ENCODE data around the gene GLT8D2.

GLT8D2 gene

GRCh38 chr12:104079024-104079423 lies 29.0 kb upstream of the GLT8D2 start:
- Histone ChIP-seq H2AFZ (ENCODE audit: low read length) (no peak overlapping the region), H4K91ac (ENCODE audit: low read depth, low read length, poor library complexity) (no peak overlapping the region), H2BK15ac (ENCODE audit: low read length) (no peak overlapping the region), H3K4me2 (ENCODE audit: insufficient read depth, low read length, poor library complexity, severe bottlenecking) (no peak overlapping the region), H2BK120ac (ENCODE audit: low read depth, low read length) (no peak overlapping the region), H2BK5ac (ENCODE audit: low read length) (no peak overlapping the region), H3K79me1 (ENCODE audit: low read depth, low read length) (no peaks in the 10 kb centered on the region), H3K4ac (ENCODE audit: low read length) (no peak overlapping the region), H4K8ac (ENCODE audit: low read depth, low read length) (no peak overlapping the region), H3K9ac (ENCODE audit: low read depth, low read length, poor library complexity) (no peak overlapping the region), H3K27me3 (ENCODE audit: control insufficient read depth in 3 of 3, insufficient read depth in 3 of 3, low read depth in 1 of 3, low read length in 3 of 3) (no peaks in the 10 kb centered on the region), H3K18ac (ENCODE audit: low read length) (no peak overlapping the region), H3K14ac (ENCODE audit: low read length) (no peak overlapping the region), H3K9me3 (replicated peaks in 1 of 2; ENCODE audit: control insufficient read depth in 2 of 2, insufficient read depth in 1 of 2, low read depth in 1 of 2, low read length in 2 of 2) (no peaks in the 10 kb centered on the region), H2AK5ac (ENCODE audit: low read depth, low read length) (no peak overlapping the region), H3K4me3 (ENCODE audit: low read length in 2 of 2) (no peak overlapping the region), H3K23ac (ENCODE audit: low read depth, low read length, poor library complexity) (no peak overlapping the region), H3K4me1 (ENCODE audit: control insufficient read depth in 2 of 2, insufficient read depth in 1 of 2, low read depth in 1 of 2, low read length in 2 of 2) (no peaks in the 10 kb centered on the region), H3K36me3 (replicated peaks in 1 of 2; ENCODE audit: control insufficient read depth in 2 of 2, insufficient read depth in 2 of 2, low read length in 2 of 2) (peaks cover 0 to 11% of the 10 kb centered on the region in 2 donors), H3K27ac (replicated peaks; ENCODE audit: low read length) (no peak overlapping the region), H2BK12ac (ENCODE audit: low read length) (no peak overlapping the region)
- DNase-seq (ENCODE audit: low spot score), result no peak
- no CpG with 5 or more reads among the region's 1 CpG for WGBS, 2 donors (ENCODE audit: extremely low coverage in 2 of 2, insufficient read length in 2 of 2, insufficient replicate concordance in 1 of 2)

- no peaks in the 10 kb centered on the region for H3K4me1 ChIP-seq (ENCODE audit: control insufficient read depth in 2 of 2, insufficient read depth in 1 of 2, low read depth in 1 of 2, low read length in 2 of 2)
- H3K36me3 ChIP-seq (replicated peaks in 1 of 2; ENCODE audit: control insufficient read depth in 2 of 2, insufficient read depth in 2 of 2, low read length in 2 of 2), result peaks cover 0 to 3% of the 10 kb centered on the region in 2 donors
- DNase-seq (ENCODE audit: low spot score), result no peak
- no peak overlapping the region for H3K4me3 ChIP-seq (ENCODE audit: low read length in 2 of 2)
- no peak overlapping the region for H3K23ac ChIP-seq (ENCODE audit: low read depth, low read length, poor library complexity)
- no peak overlapping the region for H3K18ac ChIP-seq (ENCODE audit: low read length)
- H2BK12ac ChIP-seq (ENCODE audit: low read length), result no peak overlapping the region
- no peak overlapping the region for H3K4ac ChIP-seq (ENCODE audit: low read length)
- H3K4me2 ChIP-seq (ENCODE audit: insufficient read depth, low read length, poor library complexity, severe bottlenecking), result no peak overlapping the region
- H2AFZ ChIP-seq (ENCODE audit: low read length), result no peak overlapping the region
- no peaks in the 10 kb centered on the region for H3K9me3 ChIP-seq (replicated peaks in 1 of 2; ENCODE audit: control insufficient read depth in 2 of 2, insufficient read depth in 1 of 2, low read depth in 1 of 2, low read length in 2 of 2)
- no peak overlapping the region for H2AK5ac ChIP-seq (ENCODE audit: low read depth, low read length)
- no peak overlapping the region for H3K14ac ChIP-seq (ENCODE audit: low read length)
- H3K27ac ChIP-seq (replicated peaks; ENCODE audit: low read length), result no peak overlapping the region
- H2BK15ac ChIP-seq (ENCODE audit: low read length), result no peak overlapping the region
- H2BK5ac ChIP-seq (ENCODE audit: low read length), result no peak overlapping the region
- no peak overlapping the region for H4K8ac ChIP-seq (ENCODE audit: low read depth, low read length)
- H3K79me1 ChIP-seq (ENCODE audit: low read depth, low read length), result no peaks in the 10 kb centered on the region
- no peaks in the 10 kb centered on the region for H3K27me3 ChIP-seq (ENCODE audit: control insufficient read depth in 3 of 3, insufficient read depth in 3 of 3, low read depth in 1 of 3, low read length in 3 of 3)
- no peak overlapping the region for H3K9ac ChIP-seq (ENCODE audit: low read depth, low read length, poor library complexity)
- no CpG with 5 or more reads among the region's 1 CpG for WGBS, 2 donors (ENCODE audit: extremely low coverage in 2 of 2, insufficient read length in 2 of 2, insufficient replicate concordance in 1 of 2)
- no peak overlapping the region for H4K91ac ChIP-seq (ENCODE audit: low read depth, low read length, poor library complexity)
- no peak overlapping the region for H2BK120ac ChIP-seq (ENCODE audit: low read depth, low read length)
Observed at GRCh38 chr12:104073699-104074098, 23.7 kb upstream of the GLT8D2 start.

- Histone ChIP-seq H3K18ac (ENCODE audit: low read length) (no peak overlapping the region), H4K91ac (ENCODE audit: low read depth, low read length, poor library complexity) (no peak overlapping the region), H2BK5ac (ENCODE audit: low read length) (no peak overlapping the region), H3K4me1 (ENCODE audit: control insufficient read depth in 2 of 2, insufficient read depth in 1 of 2, low read depth in 1 of 2, low read length in 2 of 2) (no peaks in the 10 kb centered on the region), H2BK120ac (ENCODE audit: low read depth, low read length) (no peak overlapping the region), H2BK12ac (ENCODE audit: low read length) (no peak overlapping the region), H3K4me3 (ENCODE audit: low read length in 2 of 2) (no peak overlapping the region), H3K79me1 (ENCODE audit: low read depth, low read length) (no peaks in the 10 kb centered on the region), H4K8ac (ENCODE audit: low read depth, low read length) (no peak overlapping the region), H3K9me3 (replicated peaks in 1 of 2; ENCODE audit: control insufficient read depth in 2 of 2, insufficient read depth in 1 of 2, low read depth in 1 of 2, low read length in 2 of 2) (no peaks in the 10 kb centered on the region), H2AFZ (ENCODE audit: low read length) (no peak overlapping the region), H3K4me2 (ENCODE audit: insufficient read depth, low read length, poor library complexity, severe bottlenecking) (no peak overlapping the region), H3K14ac (ENCODE audit: low read length) (no peak overlapping the region), H3K23ac (ENCODE audit: low read depth, low read length, poor library complexity) (no peak overlapping the region), H3K36me3 (replicated peaks in 1 of 2; ENCODE audit: control insufficient read depth in 2 of 2, insufficient read depth in 2 of 2, low read length in 2 of 2) (peaks cover 0 to 9% of the 10 kb centered on the region in 2 donors), H3K4ac (ENCODE audit: low read length) (no peak overlapping the region), H3K9ac (ENCODE audit: low read depth, low read length, poor library complexity) (no peak overlapping the region), H3K27me3 (ENCODE audit: control insufficient read depth in 3 of 3, insufficient read depth in 3 of 3, low read depth in 1 of 3, low read length in 3 of 3) (no peaks in the 10 kb centered on the region), H2AK5ac (ENCODE audit: low read depth, low read length) (no peak overlapping the region), H3K27ac (replicated peaks; ENCODE audit: low read length) (no peak overlapping the region), H2BK15ac (ENCODE audit: low read length) (no peak overlapping the region)
- DNase-seq (ENCODE audit: low spot score), result no peak
- no CpG with 5 or more reads among the region's 2 CpGs for WGBS, 2 donors (ENCODE audit: extremely low coverage in 2 of 2, insufficient read length in 2 of 2, insufficient replicate concordance in 1 of 2)
Observed at GRCh38 chr12:104072099-104072498, 22.1 kb upstream of the GLT8D2 start.

- peak overlapping the region; percentile 72 for H3K9ac ChIP-seq (ENCODE audit: low read depth, low read length, poor library complexity)
- no peak overlapping the region for H3K14ac ChIP-seq (ENCODE audit: low read length)
- H3K36me3 ChIP-seq (replicated peaks in 1 of 2; ENCODE audit: control insufficient read depth in 2 of 2, insufficient read depth in 2 of 2, low read length in 2 of 2), result peaks cover 0 to 6% of the 10 kb centered on the region in 2 donors
- H3K23ac ChIP-seq (ENCODE audit: low read depth, low read length, poor library complexity), result peak overlapping the region; percentile 8
- H3K27me3 ChIP-seq (ENCODE audit: control insufficient read depth in 3 of 3, insufficient read depth in 3 of 3, low read depth in 1 of 3, low read length in 3 of 3), result peaks cover 0 to 7% (median 5%) of the 10 kb centered on the region in 3 experiments
- WGBS, 2 donors (ENCODE audit: extremely low coverage in 2 of 2, insufficient read length in 2 of 2, insufficient replicate concordance in 1 of 2), result no CpG with 5 or more reads among the region's 41 CpGs
- H4K91ac ChIP-seq (ENCODE audit: low read depth, low read length, poor library complexity), result no peak overlapping the region
- H3K4ac ChIP-seq (ENCODE audit: low read length), result no peak overlapping the region
- H3K18ac ChIP-seq (ENCODE audit: low read length), result no peak overlapping the region
- no peak overlapping the region for H3K27ac ChIP-seq (replicated peaks; ENCODE audit: low read length)
- peak overlapping the region; percentile 82 for H2BK5ac ChIP-seq (ENCODE audit: low read length)
- H4K8ac ChIP-seq (ENCODE audit: low read depth, low read length), result no peak overlapping the region
- no peak overlapping the region for H2BK15ac ChIP-seq (ENCODE audit: low read length)
- H3K9me3 ChIP-seq (replicated peaks in 1 of 2; ENCODE audit: control insufficient read depth in 2 of 2, insufficient read depth in 1 of 2, low read depth in 1 of 2, low read length in 2 of 2), result no peaks in the 10 kb centered on the region
- H3K4me3 ChIP-seq (ENCODE audit: low read length in 2 of 2), result peak overlapping the region; percentile 79 to 91
- H2AK5ac ChIP-seq (ENCODE audit: low read depth, low read length), result no peak overlapping the region
- H3K4me1 ChIP-seq (ENCODE audit: control insufficient read depth in 2 of 2, insufficient read depth in 1 of 2, low read depth in 1 of 2, low read length in 2 of 2), result peaks cover 3 to 7% of the 10 kb centered on the region in 2 donors
- H3K4me2 ChIP-seq (ENCODE audit: insufficient read depth, low read length, poor library complexity, severe bottlenecking), result peak overlapping the region; percentile 100
- peak overlapping the region; percentile 100 for H2AFZ ChIP-seq (ENCODE audit: low read length)
- no peak overlapping the region for H2BK12ac ChIP-seq (ENCODE audit: low read length)
- H2BK120ac ChIP-seq (ENCODE audit: low read depth, low read length), result no peak overlapping the region
- peaks cover 4% of the 10 kb centered on the region for H3K79me1 ChIP-seq (ENCODE audit: low read depth, low read length)
- peak; percentile 24 for DNase-seq (ENCODE audit: low spot score)
Observed at GRCh38 chr12:104064842-104065427, 14.9 kb upstream of the GLT8D2 start.
